WTC11 (cell line): Measurements from ENCODE around the gene OSM. TPM values are rescaled to one million over a fixed set of nuclear protein-coding genes. Genes with fewer than 3 reads are reported as not detected.

ENCODE experiments used
- ATAC-seq: fragments of 200-7000 bp; cut with Tn5 transposase; 2 replicates; pipeline ENCODE4 v1.10.0; 2021; ENCODE audit warnings: mild to moderate bottlenecking, moderate library complexity
- CTCF ChIA-PET: fragments of 300-600 bp; sonication (Branson Sonifier 250); formaldehyde crosslinking; loops from one replicate; lab custom pipeline; 2021; ENCODE audit warnings: antibody characterized with exemption; lab: Charles Lee
- POLR2A ChIA-PET: fragments of 350-600 bp; sonication (Branson Sonifier 250); formaldehyde crosslinking; loops from one replicate; lab custom pipeline; 2021; ENCODE audit warnings: antibody characterized with exemption; lab: Charles Lee
- DNase-seq: peaks from one replicate; pipeline ENCODE4 v3.0.0; 2021; ENCODE audit warnings: low spot score
- H3K27ac Mint-ChIP-seq: 2 replicates; pipeline ENCODE4 v1.8.0; 2021; ENCODE audit warnings: mixed read lengths
- H3K27me3 Mint-ChIP-seq: 2 replicates; pipeline ENCODE4 v1.8.0; 2021; ENCODE audit warnings: low read depth, mild to moderate bottlenecking, moderate library complexity, mixed read lengths
- H3K36me3 Mint-ChIP-seq: 2 replicates; pipeline ENCODE4 v1.8.0; 2021; ENCODE audit warnings: mixed read lengths
- H3K4me1 Mint-ChIP-seq: 2 replicates; pipeline ENCODE4 v1.8.0; 2022; ENCODE audit warnings: mixed read lengths
- H3K4me3 Mint-ChIP-seq: 2 replicates; pipeline ENCODE4 v1.8.0; 2021; ENCODE audit warnings: mild to moderate bottlenecking, moderate library complexity, mixed read lengths
- H3K9me3 Mint-ChIP-seq: 2 replicates; pipeline ENCODE4 v1.8.0; 2021; ENCODE audit warnings: mixed read lengths
- CBFB ChIP-seq: sonication (generic); formaldehyde crosslinking; IDR thresholded peaks from 2 replicates; pipeline ENCODE4 v1.8.1; 2022; ENCODE audit warnings: mild to moderate bottlenecking, low read depth, missing genetic modification reagents
- CREB1 ChIP-seq: sonication (generic); formaldehyde crosslinking; IDR thresholded peaks from 2 replicates; pipeline ENCODE4 v1.8.0; 2023; ENCODE audit warnings: mild to moderate bottlenecking, missing genetic modification reagents
- CREM ChIP-seq: sonication (generic); formaldehyde crosslinking; IDR thresholded peaks from 2 replicates; pipeline ENCODE4 v1.8.1; 2022; ENCODE audit warnings: mild to moderate bottlenecking, missing genetic modification reagents, moderate library complexity
- FOXP1 ChIP-seq: sonication (generic); formaldehyde crosslinking; IDR thresholded peaks from 2 replicates; pipeline ENCODE4 v1.8.0; 2022; ENCODE audit warnings: missing genetic modification reagents, mild to moderate bottlenecking, moderate library complexity, borderline replicate concordance
- GRHL2 ChIP-seq: fragments of 250-450 bp; sonication (Bioruptor Pico); IDR thresholded peaks from 2 replicates; pipeline ENCODE4 v1.8.0; 2022; ENCODE audit warnings: mild to moderate bottlenecking, moderate library complexity; ENCODE audit not compliant: insufficient replicate concordance, severe bottlenecking
- HMGA2 ChIP-seq: fragments of 250-450 bp; sonication (Bioruptor Pico); IDR thresholded peaks from 2 replicates; pipeline ENCODE4 v1.4.0; 2021; ENCODE audit warnings: mild to moderate bottlenecking, moderate library complexity
- HMGXB4 ChIP-seq: sonication (generic); formaldehyde crosslinking; IDR thresholded peaks from 2 replicates; pipeline ENCODE4 v1.8.1; 2023; ENCODE audit warnings: mild to moderate bottlenecking, moderate library complexity, missing genetic modification reagents
- KAT7 ChIP-seq: sonication (generic); formaldehyde crosslinking; IDR thresholded peaks from 2 replicates; pipeline ENCODE4 v1.8.1; 2023; ENCODE audit warnings: missing genetic modification reagents, mild to moderate bottlenecking, borderline replicate concordance
- MXD4 ChIP-seq: fragments of 250-450 bp; sonication (Bioruptor Pico); IDR thresholded peaks from 2 replicates; pipeline ENCODE4 v1.8.0; 2021; ENCODE audit warnings: mild to moderate bottlenecking, moderate library complexity, borderline replicate concordance
- MYBL2 ChIP-seq: sonication (generic); formaldehyde crosslinking; IDR thresholded peaks from 2 replicates; pipeline ENCODE4 v1.8.1; 2023; ENCODE audit warnings: mild to moderate bottlenecking, moderate library complexity, missing genetic modification reagents
- PRDM15 ChIP-seq: sonication (generic); formaldehyde crosslinking; IDR thresholded peaks from 2 replicates; pipeline ENCODE4 v1.8.0; 2022; ENCODE audit warnings: missing genetic modification reagents
- SP1 ChIP-seq: sonication (generic); formaldehyde crosslinking; conservative IDR thresholded peaks from 2 replicates; pipeline ENCODE4 v1.8.1; 2022; ENCODE audit warnings: missing genetic modification reagents
- TCF7 ChIP-seq: sonication (generic); formaldehyde crosslinking; IDR thresholded peaks from 2 replicates; pipeline ENCODE4 v1.8.0; 2022; ENCODE audit warnings: mild to moderate bottlenecking, low read depth, missing genetic modification reagents, moderate library complexity
- TP53 ChIP-seq: sonication (generic); formaldehyde crosslinking; IDR thresholded peaks from 2 replicates; pipeline ENCODE4 v1.8.1; 2023; ENCODE audit warnings: mild to moderate bottlenecking, missing genetic modification reagents
- ZNF138 ChIP-seq: sonication (generic); formaldehyde crosslinking; conservative IDR thresholded peaks from 2 replicates; pipeline ENCODE4 v1.8.1; 2022; ENCODE audit warnings: mild to moderate bottlenecking, moderate library complexity, missing genetic modification reagents
- ZNF263 ChIP-seq: sonication (generic); formaldehyde crosslinking; IDR thresholded peaks from 2 replicates; pipeline ENCODE4 v1.8.1; 2022; ENCODE audit warnings: low read depth, mild to moderate bottlenecking, moderate library complexity, missing genetic modification reagents
- ZNF416 ChIP-seq: fragments of 250-450 bp; sonication (Bioruptor Pico); IDR thresholded peaks from 2 replicates; pipeline ENCODE4 v1.9.0; 2021; ENCODE audit warnings: mild to moderate bottlenecking, inconsistent platforms
- total RNA-seq: library from RNA; stranded (reverse); gene quantifications from 3 replicates; pipeline ENCODE4 v1.2.3, GENCODE V29; 2021
- TF ChIP-seq, protein P1 (sequence below): sonication (generic); formaldehyde crosslinking; conservative IDR thresholded peaks from 2 replicates; pipeline ENCODE4 v1.8.1; 2022; ENCODE audit warnings: mild to moderate bottlenecking, missing genetic modification reagents
- TF ChIP-seq, protein P2 (sequence below): sonication (generic); formaldehyde crosslinking; IDR thresholded peaks from 2 replicates; pipeline ENCODE4 v1.8.1; 2023; ENCODE audit warnings: mild to moderate bottlenecking, missing genetic modification reagents, moderate library complexity
- TF ChIP-seq, protein P3 (sequence below): sonication (generic); formaldehyde crosslinking; IDR thresholded peaks from 2 replicates; pipeline ENCODE4 v1.8.0; 2022; ENCODE audit warnings: mild to moderate bottlenecking, missing genetic modification reagents
- TF ChIP-seq, protein P4 (sequence below): sonication (generic); formaldehyde crosslinking; IDR thresholded peaks from 2 replicates; pipeline ENCODE4 v1.8.0; 2023; ENCODE audit warnings: missing genetic modification reagents, mild to moderate bottlenecking, borderline replicate concordance
- TF ChIP-seq, protein P5 (sequence below): sonication (generic); formaldehyde crosslinking; IDR thresholded peaks from 2 replicates; pipeline ENCODE4 v1.8.1; 2022; ENCODE audit warnings: missing genetic modification reagents, borderline replicate concordance

OSM gene
- total RNA-seq, 1 experiment from 2014 or later = not detected

- Mint-ChIP-seq H3K27me3 (no peaks in the 10 kb centered on the region), H3K36me3 (peaks cover 12% of the 10 kb centered on the region; the same call in 1 of the 2 replicates), H3K4me1 (peaks cover 40% of the 10 kb centered on the region), H3K27ac (no peak within 1 kb of the TSS), H3K9me3 (no peaks in the 10 kb centered on the region), H3K4me3 (peak within 1 kb of the TSS; percentile 84)
- POLR2A ChIA-PET = interaction anchor here (0.7 kb wide), 1 partner anchor 44 kb away, joined by 3 read pairs; no protein-coding TSS in a partner anchor
- peak; percentile 54 for ATAC-seq
- CTCF ChIA-PET = interaction anchor here (0.7 to 1.8 kb wide), 6 partner anchors 10 to 179 kb away, joined by 3 to 7 read pairs (median 4); partner anchors contain the start of genes CASTOR1 and MTFP1
- peak; percentile 56 for DNase-seq
- TF ChIP-seq MYBL2 (CRISPR knock-in tag) (0 out of 2 replicates have a peak, but pooled peaks have one; percentile 30), ZNF416 (CRISPR knock-in tag) (no peak), FOXP1 (peak; percentile 19; the same call in 1 of the 2 replicates), CREB1 (CRISPR knock-in tag) (no peak), ZNF263 (CRISPR knock-in tag) (peak; percentile 57; the same call in 1 of the 2 replicates), HMGA2 (CRISPR knock-in tag) (no peak), SP1 (CRISPR knock-in tag) (0 out of 2 replicates have a peak, but pooled peaks have one; percentile 35), TCF7 (CRISPR knock-in tag) (no peak), GRHL2 (CRISPR knock-in tag) (no peak), PRDM15 (peak; percentile 94), MXD4 (no peak), ZNF138 (CRISPR knock-in tag) (no peak), TP53 (CRISPR knock-in tag) (peak; percentile 22; the same call in 1 of the 2 replicates), KAT7 (CRISPR knock-in tag) (0 out of 2 replicates have a peak, but pooled peaks have one; percentile 74), HMGXB4 (CRISPR knock-in tag) (peak; percentile 81), CBFB (0 out of 2 replicates have a peak, but pooled peaks have one; percentile 30), CREM (CRISPR knock-in tag) (0 out of 2 replicates have a peak, but pooled peaks have one; percentile 39)
- TF ChIP-seq, protein P1, sequence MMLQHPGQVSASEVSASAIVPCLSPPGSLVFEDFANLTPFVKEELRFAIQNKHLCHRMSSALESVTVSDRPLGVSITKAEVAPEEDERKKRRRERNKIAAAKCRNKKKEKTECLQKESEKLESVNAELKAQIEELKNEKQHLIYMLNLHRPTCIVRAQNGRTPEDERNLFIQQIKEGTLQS = no peak
- TF ChIP-seq, protein P2, sequence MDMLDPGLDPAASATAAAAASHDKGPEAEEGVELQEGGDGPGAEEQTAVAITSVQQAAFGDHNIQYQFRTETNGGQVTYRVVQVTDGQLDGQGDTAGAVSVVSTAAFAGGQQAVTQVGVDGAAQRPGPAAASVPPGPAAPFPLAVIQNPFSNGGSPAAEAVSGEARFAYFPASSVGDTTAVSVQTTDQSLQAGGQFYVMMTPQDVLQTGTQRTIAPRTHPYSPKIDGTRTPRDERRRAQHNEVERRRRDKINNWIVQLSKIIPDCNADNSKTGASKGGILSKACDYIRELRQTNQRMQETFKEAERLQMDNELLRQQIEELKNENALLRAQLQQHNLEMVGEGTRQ = peak; percentile 34; the same call in 1 of the 2 replicates
- TF ChIP-seq, protein P3, sequence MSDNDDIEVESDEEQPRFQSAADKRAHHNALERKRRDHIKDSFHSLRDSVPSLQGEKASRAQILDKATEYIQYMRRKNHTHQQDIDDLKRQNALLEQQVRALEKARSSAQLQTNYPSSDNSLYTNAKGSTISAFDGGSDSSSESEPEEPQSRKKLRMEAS (CRISPR knock-in tag) = peak; percentile 65; the same call in 1 of the 2 replicates
- TF ChIP-seq, protein P4, sequence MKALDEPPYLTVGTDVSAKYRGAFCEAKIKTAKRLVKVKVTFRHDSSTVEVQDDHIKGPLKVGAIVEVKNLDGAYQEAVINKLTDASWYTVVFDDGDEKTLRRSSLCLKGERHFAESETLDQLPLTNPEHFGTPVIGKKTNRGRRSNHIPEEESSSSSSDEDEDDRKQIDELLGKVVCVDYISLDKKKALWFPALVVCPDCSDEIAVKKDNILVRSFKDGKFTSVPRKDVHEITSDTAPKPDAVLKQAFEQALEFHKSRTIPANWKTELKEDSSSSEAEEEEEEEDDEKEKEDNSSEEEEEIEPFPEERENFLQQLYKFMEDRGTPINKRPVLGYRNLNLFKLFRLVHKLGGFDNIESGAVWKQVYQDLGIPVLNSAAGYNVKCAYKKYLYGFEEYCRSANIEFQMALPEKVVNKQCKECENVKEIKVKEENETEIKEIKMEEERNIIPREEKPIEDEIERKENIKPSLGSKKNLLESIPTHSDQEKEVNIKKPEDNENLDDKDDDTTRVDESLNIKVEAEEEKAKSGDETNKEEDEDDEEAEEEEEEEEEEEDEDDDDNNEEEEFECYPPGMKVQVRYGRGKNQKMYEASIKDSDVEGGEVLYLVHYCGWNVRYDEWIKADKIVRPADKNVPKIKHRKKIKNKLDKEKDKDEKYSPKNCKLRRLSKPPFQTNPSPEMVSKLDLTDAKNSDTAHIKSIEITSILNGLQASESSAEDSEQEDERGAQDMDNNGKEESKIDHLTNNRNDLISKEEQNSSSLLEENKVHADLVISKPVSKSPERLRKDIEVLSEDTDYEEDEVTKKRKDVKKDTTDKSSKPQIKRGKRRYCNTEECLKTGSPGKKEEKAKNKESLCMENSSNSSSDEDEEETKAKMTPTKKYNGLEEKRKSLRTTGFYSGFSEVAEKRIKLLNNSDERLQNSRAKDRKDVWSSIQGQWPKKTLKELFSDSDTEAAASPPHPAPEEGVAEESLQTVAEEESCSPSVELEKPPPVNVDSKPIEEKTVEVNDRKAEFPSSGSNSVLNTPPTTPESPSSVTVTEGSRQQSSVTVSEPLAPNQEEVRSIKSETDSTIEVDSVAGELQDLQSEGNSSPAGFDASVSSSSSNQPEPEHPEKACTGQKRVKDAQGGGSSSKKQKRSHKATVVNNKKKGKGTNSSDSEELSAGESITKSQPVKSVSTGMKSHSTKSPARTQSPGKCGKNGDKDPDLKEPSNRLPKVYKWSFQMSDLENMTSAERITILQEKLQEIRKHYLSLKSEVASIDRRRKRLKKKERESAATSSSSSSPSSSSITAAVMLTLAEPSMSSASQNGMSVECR (CRISPR knock-in tag) = peak; percentile 60; the same call in 1 of the 2 replicates
- TF ChIP-seq, protein P5, sequence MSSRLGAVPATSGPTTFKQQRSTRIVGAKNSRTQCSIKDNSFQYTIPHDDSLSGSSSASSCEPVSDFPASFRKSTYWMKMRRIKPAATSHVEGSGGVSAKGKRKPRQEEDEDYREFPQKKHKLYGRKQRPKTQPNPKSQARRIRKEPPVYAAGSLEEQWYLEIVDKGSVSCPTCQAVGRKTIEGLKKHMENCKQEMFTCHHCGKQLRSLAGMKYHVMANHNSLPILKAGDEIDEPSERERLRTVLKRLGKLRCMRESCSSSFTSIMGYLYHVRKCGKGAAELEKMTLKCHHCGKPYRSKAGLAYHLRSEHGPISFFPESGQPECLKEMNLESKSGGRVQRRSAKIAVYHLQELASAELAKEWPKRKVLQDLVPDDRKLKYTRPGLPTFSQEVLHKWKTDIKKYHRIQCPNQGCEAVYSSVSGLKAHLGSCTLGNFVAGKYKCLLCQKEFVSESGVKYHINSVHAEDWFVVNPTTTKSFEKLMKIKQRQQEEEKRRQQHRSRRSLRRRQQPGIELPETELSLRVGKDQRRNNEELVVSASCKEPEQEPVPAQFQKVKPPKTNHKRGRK (CRISPR knock-in tag) = 0 out of 2 replicates have a peak, but pooled peaks have one; percentile 51
Observed at GRCh38 chr22:30245985-30246813, 20.5 kb downstream of the OSM start, which contains the start of gene LIF. Gene LIF (minus strand): TSS chr22:30246759. CDS start chr22:30246695, 64 bp downstream.
